Measurements from ENCODE around the gene KLRD1.
"Not testable (repeated sequence)": the region's sequence is repeated elsewhere in the genome, so short reads cannot be mapped to it uniquely, and the experiment has no call there.

Gene KLRD1, protein sequence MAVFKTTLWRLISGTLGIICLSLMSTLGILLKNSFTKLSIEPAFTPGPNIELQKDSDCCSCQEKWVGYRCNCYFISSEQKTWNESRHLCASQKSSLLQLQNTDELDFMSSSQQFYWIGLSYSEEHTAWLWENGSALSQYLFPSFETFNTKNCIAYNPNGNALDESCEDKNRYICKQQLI

DNA sequence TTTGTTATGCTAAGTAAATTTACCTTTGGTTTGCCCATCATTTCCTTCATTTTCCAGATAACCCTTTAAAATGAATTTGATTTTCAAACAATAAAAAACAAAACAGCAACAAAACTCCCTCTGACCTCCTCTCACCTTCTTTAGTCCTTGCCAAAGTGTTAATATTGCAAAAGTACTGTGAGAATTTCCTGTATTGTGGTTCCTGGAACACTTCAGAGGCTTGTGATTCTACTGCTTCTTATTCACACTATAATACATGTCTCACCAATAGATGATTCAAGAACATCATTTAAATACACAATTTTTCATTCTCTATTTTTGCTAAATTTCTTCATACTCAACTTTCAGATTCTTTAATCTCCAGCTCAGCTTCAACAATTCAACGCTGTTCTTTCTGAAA is at the start of gene KLRD1:
KLRD1 (plus strand) TSS at position 241 of the 400 bp plus-strand sequence. CDS start 208 bp downstream, outside the sequence.
- no peak for DNase-seq (ENCODE audit: low read depth)

DNA sequence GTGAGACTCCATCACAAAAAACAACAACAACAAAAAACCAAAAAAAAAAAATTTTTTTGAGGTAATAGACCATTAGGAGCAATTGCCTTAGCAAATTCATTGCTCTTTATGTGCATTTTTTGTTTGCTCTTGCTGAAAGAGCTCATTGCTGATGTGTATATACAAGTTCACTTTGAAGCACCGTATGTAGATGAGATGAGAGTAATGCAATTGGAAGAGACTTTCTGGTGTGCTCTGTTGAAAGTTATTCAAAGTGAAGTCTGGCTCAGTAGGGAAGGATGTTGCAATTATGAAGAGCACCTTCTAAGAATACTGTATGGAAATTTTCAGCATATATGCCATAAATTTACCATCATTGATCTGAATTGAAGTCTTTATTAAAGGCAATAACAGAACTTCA is 46.7 kb upstream of the KLRD1 start:
- DNase-seq (ENCODE audit: low read depth): no peak

DNA sequence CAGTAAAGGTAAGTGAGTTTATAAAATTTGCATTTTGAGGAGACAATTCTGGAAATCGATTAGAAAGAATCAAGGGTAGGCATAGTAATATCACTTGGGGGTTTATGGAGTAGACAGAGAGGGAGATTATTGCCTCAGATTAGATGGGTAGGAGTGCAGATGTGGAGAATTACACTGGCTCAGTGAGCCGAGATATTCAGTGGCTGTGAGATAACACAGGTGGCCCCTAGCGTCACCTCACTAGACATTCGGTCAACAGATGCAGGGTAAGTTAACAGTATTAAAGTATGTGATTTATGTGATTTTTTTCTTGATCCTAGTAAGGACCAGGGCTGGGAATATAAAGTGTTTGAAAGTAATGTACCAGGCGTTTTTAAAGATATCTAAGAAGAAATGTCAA is 39.6 kb upstream of the KLRD1 start:
- DNase-seq (ENCODE audit: low read depth): no peak

DNA sequence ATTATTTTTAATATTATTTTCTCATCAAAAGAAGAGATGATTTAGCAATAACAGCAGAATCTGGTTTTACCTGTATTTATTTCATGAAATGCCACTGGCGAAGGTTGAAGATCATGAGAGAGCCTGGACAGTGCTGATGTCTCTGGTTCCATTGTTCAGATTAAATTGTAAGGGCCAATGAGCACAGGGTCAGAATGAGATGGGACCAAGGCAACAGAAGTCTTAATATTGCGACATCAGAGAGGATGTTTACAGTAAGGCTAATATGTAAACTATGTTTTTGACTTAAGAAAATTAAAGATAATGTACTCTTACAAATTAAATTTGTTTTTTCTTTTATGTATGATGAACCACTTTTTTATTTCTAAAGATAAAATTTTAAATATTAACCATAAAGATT is 35.2 kb upstream of the KLRD1 start:
- DNase-seq (ENCODE audit: low read depth): no peak

DNA sequence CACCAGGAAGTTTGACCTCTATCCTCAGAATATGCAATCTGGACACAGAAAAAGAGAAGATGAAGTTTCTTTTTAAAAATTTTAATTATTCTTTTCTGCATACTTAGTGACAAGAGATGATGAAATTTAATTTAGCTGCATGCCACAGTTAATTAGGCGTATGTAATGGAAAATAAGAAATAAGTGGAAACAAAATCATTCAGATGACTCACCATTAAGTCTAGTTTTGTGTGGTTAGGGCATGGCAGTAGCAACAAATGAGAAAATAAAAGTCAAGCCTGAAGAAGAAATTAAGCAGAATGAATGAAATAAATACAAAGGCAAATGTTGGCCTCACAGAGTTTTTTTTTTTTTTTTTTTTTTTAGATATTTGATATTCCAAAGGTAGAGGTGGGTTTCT is 30.9 kb upstream of the KLRD1 start:
- no peak for DNase-seq (ENCODE audit: low read depth)

DNA sequence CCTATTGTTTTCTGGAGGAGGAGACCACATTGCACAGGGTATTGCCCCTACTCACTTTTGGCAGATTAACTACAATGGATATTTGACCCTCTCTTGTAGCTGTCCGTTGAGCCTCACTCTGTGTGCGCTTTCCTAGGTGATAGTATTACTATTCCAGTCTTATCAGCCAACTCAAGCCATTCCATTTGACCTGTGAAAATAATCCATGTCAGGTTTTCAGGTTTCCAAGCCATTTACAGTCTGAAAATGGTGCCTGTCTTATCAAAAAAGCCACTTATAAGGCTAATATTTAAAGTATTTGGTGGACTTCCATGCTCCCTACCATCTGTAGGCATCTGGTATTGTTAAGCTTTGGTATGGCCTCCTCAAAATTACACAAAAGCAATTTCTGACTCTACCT is 29.6 kb upstream of the KLRD1 start:
- no peak for DNase-seq (ENCODE audit: low read depth)

DNA sequence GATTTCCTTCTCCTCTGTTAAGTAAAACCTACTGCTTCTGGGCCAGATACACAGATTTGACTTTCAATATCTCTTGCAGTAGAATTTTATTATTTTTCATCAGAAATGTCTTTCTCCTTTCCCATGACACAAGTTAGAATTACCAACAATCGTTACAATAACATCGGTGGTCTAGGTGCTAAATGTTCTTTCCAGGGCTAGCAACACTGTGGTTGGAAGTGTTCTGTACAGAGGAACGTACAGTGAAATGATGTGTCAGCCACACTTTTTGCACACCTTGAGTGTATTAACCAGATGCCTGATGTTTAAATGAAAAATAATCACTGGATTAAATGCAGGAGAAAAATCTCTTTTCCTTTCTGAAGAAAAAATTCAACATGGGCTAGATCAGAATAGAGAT is 27.7 kb upstream of the KLRD1 start:
- DNase-seq (ENCODE audit: low read depth): no peak

DNA sequence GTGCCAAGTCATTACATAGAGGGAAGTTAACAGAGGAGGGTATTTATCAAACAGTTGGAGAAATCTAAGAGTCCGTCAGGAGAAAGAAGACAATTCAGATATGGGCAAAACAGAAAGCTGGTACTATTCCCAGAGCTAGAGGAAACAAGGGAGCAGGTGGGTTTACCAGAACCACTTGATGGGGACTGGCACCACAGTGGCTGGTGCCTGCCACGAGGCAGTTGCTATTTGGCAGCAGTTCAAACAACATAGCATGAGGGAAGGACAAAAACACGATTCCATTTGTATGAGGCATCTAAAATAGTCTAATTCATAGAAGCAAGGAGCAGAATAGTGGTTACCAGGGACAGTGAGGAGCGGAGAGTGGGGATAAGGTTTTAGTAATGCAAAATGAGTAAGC is 24.6 kb upstream of the KLRD1 start:
- DNase-seq (ENCODE audit: low read depth): no peak

DNA sequence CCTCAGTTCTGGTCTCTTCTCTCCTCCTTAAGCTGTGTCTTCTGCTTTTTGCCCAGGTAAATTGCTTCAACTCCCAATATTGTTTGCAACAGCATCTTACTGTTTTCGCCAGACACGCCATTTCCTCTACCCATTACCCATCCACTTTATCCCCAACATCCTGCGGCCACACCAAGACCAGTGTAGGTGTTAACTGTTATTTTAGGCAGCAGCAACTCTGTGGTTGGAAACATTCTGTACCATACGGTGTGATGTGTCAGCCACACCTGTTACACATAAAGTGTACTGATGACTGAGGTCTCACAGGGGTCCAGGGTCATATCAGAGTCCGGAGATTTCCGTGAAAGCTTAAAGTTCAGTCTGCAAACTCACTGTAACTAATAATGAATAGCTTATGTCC is 21.8 kb upstream of the KLRD1 start:
- peak; percentile 41 for DNase-seq (ENCODE audit: low read depth)

DNA sequence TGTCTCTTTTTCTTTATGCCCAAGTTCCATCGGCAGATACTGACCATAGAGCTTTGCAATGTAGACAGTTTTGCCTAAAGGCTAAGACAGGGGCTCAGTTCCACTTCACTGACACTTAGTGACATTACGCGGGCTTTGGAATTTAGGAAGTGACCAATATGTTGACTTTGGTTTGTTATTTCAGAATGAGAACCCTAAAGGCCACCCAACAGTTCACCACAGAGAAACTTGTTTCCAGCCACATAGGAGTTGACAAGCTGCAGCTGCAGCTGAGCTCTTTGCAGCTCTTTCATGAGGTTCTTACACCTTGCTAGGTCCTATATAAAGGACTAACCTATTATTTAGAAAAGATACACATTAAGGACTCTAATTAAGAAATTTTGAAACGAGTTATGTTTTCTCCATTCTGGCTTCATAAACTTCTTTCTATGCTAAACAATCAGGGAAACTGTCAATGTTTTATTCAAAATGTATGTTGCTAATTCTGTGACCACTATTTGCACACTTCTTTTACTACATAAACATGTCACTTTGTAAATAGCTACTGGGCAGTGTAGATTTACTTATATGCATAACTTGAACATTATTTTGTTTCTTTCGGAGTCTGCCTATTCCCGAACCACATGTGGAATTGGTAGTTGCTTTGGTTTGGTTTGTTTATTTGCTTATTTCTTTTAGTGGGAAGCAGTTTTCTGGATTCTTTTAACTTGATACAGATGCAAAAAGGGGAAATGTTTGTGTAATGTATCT is 18.5 kb upstream of the KLRD1 start:
- DNase-seq (ENCODE audit: low read depth): no peak

DNA sequence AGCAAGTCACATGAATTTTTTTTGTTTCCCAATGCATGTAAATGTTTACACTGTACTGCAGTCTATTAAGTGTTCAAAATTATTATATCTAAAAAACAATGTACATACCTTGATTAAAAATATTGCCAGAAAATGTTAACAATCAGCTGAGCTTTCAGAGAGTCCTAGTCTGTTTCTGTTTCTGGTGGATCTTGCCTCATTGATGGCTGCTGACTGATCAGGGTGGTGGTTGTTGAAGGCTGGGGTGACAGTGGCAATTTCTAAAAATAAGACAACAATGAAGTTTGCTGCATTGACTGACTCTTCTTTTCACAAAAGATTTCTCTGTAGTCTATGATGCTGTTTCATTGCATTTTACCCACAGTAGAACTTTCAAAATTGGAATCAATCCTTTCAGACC is 16.6 kb upstream of the KLRD1 start:
- no peak for DNase-seq (ENCODE audit: low read depth)

DNA sequence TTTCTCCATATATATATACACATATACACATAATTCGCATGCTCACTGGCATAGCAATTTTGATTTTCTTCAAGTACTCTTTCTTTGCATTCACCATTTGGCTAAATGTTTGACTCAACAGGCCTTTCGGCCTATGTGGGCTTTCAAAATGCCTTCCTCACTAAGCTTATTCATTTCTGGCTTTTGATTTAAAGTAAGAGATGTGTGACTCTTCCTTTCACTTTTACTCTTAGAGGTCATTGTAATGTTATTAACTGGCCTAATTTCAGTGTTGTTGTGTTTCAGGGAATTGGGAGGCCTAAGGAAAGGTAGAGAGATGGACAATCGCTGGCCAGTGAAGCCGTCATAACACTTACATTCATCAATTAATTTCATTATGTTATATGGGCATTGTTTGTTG is 14.5 kb upstream of the KLRD1 start:
- no peak for DNase-seq (ENCODE audit: low read depth)

DNA sequence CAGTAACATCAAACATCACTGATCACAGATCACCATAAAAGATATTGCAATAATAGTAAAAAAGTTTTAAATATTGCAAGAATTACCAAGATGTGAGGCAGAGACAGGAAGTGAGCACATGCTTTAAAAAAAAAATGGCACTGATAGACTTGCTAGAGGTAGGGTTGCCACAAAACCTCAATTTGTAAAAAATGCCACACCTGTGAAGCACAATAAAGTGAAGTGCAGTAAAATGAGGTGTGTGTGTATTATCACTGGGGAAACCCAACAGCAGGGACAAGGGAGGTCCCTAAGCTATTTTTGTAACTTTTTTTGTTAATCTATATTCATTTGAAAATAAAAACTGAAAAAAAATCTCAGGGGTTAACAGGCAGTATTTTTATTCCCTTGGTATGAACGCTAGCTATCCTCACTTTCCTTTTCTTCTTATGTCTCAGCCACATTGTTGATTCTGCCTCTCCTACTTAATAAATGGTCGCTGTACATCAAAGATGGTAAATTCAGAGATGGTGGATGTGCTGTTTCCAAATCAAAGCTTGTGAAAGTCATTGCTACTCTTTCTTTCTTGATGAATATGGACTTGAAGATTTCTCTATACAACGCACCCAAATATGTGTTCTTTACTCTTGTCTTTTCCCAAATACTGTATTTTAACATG is 14.0 kb upstream of the KLRD1 start:
- no peak for DNase-seq (ENCODE audit: low read depth)

DNA sequence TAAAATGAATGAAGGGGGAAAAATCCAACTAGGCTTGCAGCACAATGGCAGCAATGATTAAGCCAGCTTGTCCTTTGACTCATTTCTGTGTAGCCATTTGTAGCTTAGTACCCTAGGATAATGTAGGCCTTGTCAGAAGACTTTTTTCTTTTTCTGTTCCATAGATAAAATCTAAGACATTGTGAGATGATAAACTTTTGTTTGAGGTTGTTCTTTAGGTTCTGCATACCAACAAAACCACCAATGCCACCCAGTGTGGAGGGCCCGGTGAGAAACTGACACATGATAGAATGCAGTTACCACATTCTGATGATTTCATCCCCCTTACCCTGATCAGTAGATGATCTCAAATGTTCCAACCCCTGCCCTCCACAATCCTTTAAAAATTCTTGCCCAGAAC is 6.6 kb upstream of the KLRD1 start:
- DNase-seq (ENCODE audit: low read depth): no peak

DNA sequence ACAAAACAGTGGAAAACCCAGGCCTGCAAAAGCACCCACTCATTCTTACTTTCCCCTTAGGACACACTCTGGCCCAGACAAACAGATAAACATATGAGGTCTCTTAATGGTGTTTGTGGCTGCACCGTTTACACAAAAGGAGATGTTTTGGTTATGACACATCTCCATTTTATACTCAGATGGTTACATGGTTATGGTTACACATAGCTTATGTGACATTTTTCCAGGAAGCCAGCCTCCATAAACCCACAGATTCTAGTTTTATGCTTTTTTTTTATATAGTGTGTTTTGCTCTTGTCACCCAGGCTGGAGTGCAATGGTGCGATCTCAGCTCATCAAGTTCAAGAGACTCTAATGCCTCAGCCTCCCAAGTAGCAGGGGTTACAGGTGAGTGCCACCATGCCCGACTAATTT is 3.5 kb upstream of the KLRD1 start:
- no peak for DNase-seq (ENCODE audit: low read depth)

DNA sequence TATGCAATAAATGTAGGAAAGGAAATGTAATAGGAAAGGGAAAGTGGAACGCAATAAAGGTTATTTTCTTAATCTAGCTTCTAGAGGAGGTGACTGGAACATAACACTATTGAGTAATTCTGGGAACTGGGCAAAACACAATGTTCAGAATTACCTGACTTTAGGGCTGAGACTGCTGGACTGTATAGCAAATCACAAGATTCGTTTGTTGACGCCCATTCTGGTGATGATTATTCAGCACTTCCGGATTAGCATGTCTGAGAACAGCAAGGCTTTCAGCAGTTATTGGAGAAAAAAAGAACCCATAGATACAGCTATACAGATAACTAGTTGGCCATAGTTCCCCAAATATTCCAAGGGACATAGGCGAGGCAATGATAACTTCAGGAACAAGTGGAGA is 2.3 kb upstream of the KLRD1 start:
- no peak for DNase-seq (ENCODE audit: low read depth)

DNA sequence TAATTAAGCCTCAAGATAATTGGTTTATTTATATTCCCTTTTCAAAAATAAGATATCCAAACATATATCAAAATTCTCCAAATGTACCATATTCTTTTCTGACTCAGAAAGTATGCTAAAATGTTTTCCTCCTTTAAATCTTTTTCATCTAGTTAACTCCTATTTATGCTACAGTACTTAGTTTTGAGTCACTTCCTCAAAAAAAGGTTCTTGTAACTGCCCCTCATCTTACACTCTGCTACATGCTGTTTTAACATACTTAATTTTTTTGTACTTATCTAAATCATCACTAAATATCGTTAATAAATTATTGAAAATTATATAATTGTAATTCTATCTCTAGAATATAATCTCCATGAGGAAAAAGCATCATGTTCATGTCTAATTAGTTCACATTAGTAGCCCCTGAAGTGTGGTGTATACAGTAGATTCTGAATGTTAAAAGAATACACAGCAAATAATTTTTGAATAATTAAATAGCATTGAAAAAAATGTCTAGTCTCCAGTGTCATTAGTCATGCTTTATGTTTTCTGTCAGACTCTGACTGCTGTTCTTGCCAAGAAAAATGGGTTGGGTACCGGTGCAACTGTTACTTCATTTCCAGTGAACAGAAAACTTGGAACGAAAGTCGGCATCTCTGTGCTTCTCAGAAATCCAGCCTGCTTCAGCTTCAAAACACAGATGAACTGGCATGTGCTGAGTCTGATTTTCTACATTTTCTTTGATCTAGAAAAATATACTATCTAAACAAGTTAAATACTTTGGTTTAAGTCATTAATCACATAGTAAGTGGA is 3.5 kb downstream of the KLRD1 start:
- no peak for DNase-seq (ENCODE audit: low read depth)

DNA sequence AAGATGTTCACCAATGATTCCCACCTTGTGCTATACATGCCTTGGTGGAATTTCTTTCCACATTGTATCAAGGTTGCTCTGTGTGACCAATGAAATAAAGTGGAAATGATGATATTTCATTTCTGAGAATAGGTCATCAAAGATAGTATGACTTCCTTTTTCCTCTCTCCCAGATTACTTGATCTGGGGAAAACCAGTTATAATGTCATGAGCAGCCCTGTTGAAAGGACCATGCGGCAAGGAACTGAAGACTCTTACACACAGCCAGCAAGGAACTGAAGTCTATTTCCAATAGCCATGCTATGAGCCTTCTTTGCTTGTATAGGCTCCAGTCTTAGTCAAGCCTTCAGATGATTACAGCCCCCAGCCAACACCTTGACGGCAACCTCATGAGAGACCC is 11.7 kb downstream of the KLRD1 start:
- DNase-seq (ENCODE audit: low read depth): no peak

DNA sequence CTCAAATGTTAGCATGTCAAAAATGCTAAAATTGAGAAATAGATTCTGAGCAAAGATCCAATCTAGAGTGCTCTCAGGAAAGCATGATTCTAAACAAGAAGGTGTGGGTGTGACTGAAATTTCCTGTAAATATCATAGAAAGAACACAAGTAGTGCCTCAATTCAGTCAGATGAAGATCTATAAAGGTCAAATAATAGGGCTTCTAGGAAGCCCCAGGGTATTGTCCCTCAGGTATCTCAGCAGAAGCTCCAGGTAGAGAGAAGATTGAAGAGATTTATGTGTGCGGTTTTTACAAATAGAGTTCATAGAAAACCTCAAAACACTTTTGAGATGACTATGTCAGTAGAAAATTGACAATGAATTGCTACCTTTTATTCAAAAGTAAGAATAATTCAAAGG is 13.0 kb downstream of the KLRD1 start:
- DNase-seq (ENCODE audit: low read depth): no peak

DNA sequence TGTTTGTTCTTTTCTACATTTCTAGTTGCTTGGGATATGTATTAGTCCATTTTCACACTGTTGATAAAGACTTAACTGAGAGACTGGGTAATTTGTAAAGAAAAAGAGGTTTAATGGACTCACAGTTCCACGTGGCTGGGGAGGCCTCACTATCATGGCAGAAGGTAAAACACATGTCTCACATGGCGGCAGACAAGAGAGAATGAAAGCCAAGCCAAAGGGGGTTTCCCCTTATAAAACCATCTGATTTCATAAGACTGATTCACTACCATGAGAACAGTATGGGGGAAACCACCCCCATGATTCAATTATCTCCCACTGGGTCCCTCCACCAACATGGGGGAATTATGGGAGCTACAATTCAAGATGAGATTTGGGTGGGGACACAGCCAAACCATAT is 21.0 kb downstream of the KLRD1 start:
- not testable (repeated sequence) for DNase-seq (ENCODE audit: low read depth)

DNA sequence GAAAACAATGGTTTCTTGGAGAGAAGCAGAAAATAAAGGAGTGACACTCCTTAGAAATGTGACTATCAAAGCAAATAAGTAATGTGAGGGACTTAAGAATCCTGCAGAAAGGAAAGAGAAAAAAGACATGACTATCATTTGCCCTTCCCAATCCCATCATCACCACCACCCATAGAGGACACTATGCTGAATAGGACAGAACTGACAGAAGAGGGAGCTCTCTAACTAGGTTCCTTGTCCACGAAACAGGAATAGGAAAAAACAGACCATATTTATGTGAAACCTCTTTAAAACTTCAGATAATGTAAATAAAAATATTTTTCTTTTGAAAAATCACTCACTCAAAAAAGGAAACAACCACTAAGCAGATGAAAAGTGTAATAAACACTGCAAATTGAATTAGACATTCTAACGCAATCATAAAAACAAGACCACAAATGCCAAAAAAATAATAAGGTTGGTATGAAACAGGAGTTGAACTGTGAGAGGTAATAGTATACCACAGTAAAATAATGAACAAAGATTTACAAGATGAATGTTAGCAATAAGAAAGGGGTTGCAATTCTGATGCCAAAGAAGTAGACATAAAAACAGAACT is 24.1 kb downstream of the KLRD1 start:
- DNase-seq (ENCODE audit: low read depth): no peak

DNA sequence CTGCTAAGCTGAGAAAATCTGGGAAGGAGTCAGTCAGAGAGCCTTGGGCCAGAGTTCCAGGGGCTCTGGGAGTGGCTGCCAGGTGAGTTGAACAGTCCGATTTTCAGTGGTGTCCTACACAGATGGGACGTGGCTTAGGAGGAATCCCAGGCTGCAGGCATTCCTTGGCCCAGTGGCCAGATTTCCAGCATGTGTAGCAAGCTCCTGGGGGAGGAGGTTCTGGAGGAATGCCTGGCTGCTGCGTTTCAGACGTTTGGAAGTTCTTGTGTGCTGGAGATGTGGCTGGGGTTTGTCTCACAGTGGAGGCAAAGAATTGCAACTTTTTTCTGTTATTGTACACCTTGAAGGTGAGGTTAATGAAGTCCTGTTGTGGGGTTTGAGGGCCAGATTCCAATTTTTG is 28.5 kb downstream of the KLRD1 start:
- DNase-seq (ENCODE audit: low read depth): not testable (repeated sequence)

All from activated gamma-delta T cell treated with anti-CD3 and anti-CD28 coated beads, Interleukin-2, amount 50 U/mL, for 16 hours (primary cell).